Measurements from ENCODE around the gene ST8SIA2. TPM values are rescaled to one million over a fixed set of nuclear protein-coding genes. Genes with fewer than 3 reads are reported as not detected.

The ST8SIA2 gene
- total RNA-seq, 1 donor from 2014 or later = 19.0 TPM

GRCh38 chr15:92463826-92464225, 70.1 kb downstream of the ST8SIA2 start:
- no peaks in the 10 kb centered on the region for H3K9me3 Mint-ChIP-seq (ENCODE audit: low read depth)
- peaks cover 3% of the 10 kb centered on the region for H3K4me1 Mint-ChIP-seq (ENCODE audit: low read depth)
- H3K27me3 Mint-ChIP-seq = no peaks in the 10 kb centered on the region
- TF ChIP-seq CTCF (IDR thresholded peaks at IDR 0.05; ENCODE audit: unreplicated experiment) = no peak
- no peak overlapping the region for H3K27ac Mint-ChIP-seq
- H3K4me3 Mint-ChIP-seq (ENCODE audit: low read depth) = no peak overlapping the region
- no peak for DNase-seq (ENCODE audit: low spot score, unreplicated experiment)
- H3K36me3 Mint-ChIP-seq (ENCODE audit: insufficient read depth) = peaks cover 36% of the 10 kb centered on the region

GRCh38 chr15:92466834-92467233, 73.2 kb downstream of the ST8SIA2 start:
- Mint-ChIP-seq H3K4me1 (ENCODE audit: low read depth) (no peaks in the 10 kb centered on the region), H3K9me3 (ENCODE audit: low read depth) (no peaks in the 10 kb centered on the region), H3K27me3 (peaks cover 5% of the 10 kb centered on the region), H3K36me3 (ENCODE audit: insufficient read depth) (peaks cover 30% of the 10 kb centered on the region), H3K4me3 (ENCODE audit: low read depth) (no peak overlapping the region), H3K27ac (no peak overlapping the region)
- no peak for TF ChIP-seq CTCF (IDR thresholded peaks at IDR 0.05; ENCODE audit: unreplicated experiment)
- DNase-seq (ENCODE audit: low spot score, unreplicated experiment) = no peak

- peaks cover 5% of the 10 kb centered on the region for H3K27me3 Mint-ChIP-seq
- H3K9me3 Mint-ChIP-seq (ENCODE audit: low read depth) = no peaks in the 10 kb centered on the region
- no peak overlapping the region for H3K4me3 Mint-ChIP-seq (ENCODE audit: low read depth)
- DNase-seq (ENCODE audit: low spot score, unreplicated experiment) = no peak
- no peak overlapping the region for H3K27ac Mint-ChIP-seq
- H3K4me1 Mint-ChIP-seq (ENCODE audit: low read depth) = no peaks in the 10 kb centered on the region
- TF ChIP-seq CTCF (IDR thresholded peaks at IDR 0.05; ENCODE audit: unreplicated experiment) = no peak
- peaks cover 30% of the 10 kb centered on the region for H3K36me3 Mint-ChIP-seq (ENCODE audit: insufficient read depth)
Measured at GRCh38 chr15:92467245-92467644, 73.6 kb downstream of the ST8SIA2 start.

GRCh38 chr15:92468991-92469390, 75.3 kb downstream of the ST8SIA2 start:
- Mint-ChIP-seq H3K4me3 (ENCODE audit: low read depth) (no peak overlapping the region), H3K36me3 (ENCODE audit: insufficient read depth) (peaks cover 25% of the 10 kb centered on the region), H3K9me3 (ENCODE audit: low read depth) (no peaks in the 10 kb centered on the region), H3K27me3 (peaks cover 17% of the 10 kb centered on the region), H3K4me1 (ENCODE audit: low read depth) (no peaks in the 10 kb centered on the region), H3K27ac (no peak overlapping the region)
- TF ChIP-seq CTCF (IDR thresholded peaks at IDR 0.05; ENCODE audit: unreplicated experiment) = no peak
- DNase-seq (ENCODE audit: low spot score, unreplicated experiment) = no peak

- no peak overlapping the region for H3K4me3 Mint-ChIP-seq (ENCODE audit: low read depth)
- H3K4me1 Mint-ChIP-seq (ENCODE audit: low read depth) = no peaks in the 10 kb centered on the region
- peaks cover 15% of the 10 kb centered on the region for H3K36me3 Mint-ChIP-seq (ENCODE audit: insufficient read depth)
- H3K27ac Mint-ChIP-seq = no peak overlapping the region
- no peak for TF ChIP-seq CTCF (IDR thresholded peaks at IDR 0.05; ENCODE audit: unreplicated experiment)
- DNase-seq (ENCODE audit: low spot score, unreplicated experiment) = no peak
- H3K9me3 Mint-ChIP-seq (ENCODE audit: low read depth) = no peaks in the 10 kb centered on the region
- H3K27me3 Mint-ChIP-seq = peaks cover 34% of the 10 kb centered on the region
Measured at GRCh38 chr15:92471288-92471687, 77.6 kb downstream of the ST8SIA2 start.

Data from progenitor cell of endocrine pancreas (in vitro differentiated cells).